CD4-positive, alpha-beta memory T cell (primary cell): Measurements from ENCODE around the gene ENOX2. TPM values are rescaled to one million over a fixed set of nuclear protein-coding genes. Genes with fewer than 3 reads are reported as not detected.
"Not testable (repeated sequence)": the region's sequence is repeated elsewhere in the genome, so short reads cannot be mapped to it uniquely, and the experiment has no call there.

Experiments used
- CTCF ChIA-PET: fragments of 350-600 bp; sonication (Branson Sonifier 250); formaldehyde crosslinking; loops from one replicate; lab custom pipeline; 2021; ENCODE audit warnings: inconsistent platforms; ENCODE audit not compliant: partially characterized antibody; lab: Charles Lee
- POLR2A ChIA-PET: fragments of 350-600 bp; sonication (Branson Sonifier 250); formaldehyde crosslinking; loops from one replicate; lab custom pipeline; 2021; ENCODE audit not compliant: partially characterized antibody; lab: Charles Lee
- DNase-seq, 5 donors: peaks; one replicate each; pipeline versions ENCODE4 v3.0.0 to v3.0.0-alpha.2; 2020 to 2022; ENCODE audit warnings: mixed read lengths in 1 of 5
- H3K27ac ChIP-seq: one replicate; pipeline ENCODE4 v1.7.0; 2013; ENCODE audit warnings: low read depth, low read length
- H3K27me3 ChIP-seq: 2 replicates; pipeline ENCODE4 v1.7.0; 2013; ENCODE audit warnings: mild to moderate bottlenecking, low read length, moderate library complexity; ENCODE audit not compliant: insufficient read depth
- H3K36me3 ChIP-seq: 2 replicates; pipeline ENCODE4 v1.7.0; 2013; ENCODE audit warnings: mild to moderate bottlenecking, low read length, moderate library complexity; ENCODE audit not compliant: insufficient read depth
- H3K4me1 ChIP-seq: 2 replicates; pipeline ENCODE4 v1.7.0; 2013; ENCODE audit warnings: mild to moderate bottlenecking, low read length, moderate library complexity; ENCODE audit not compliant: insufficient read depth
- H3K4me3 ChIP-seq, 2 donors: one replicate each; pipeline ENCODE4 v1.7.0; 2013; ENCODE audit warnings: low read length in 2 of 2, mild to moderate bottlenecking in 1 of 2
- H3K9me3 ChIP-seq, 2 donors: one replicate each; pipeline ENCODE4 v1.7.0; 2013; ENCODE audit warnings: low read length in 2 of 2, control low read depth in 1 of 2; ENCODE audit not compliant: control insufficient read depth in 1 of 2
- H3K27ac Mint-ChIP-seq, 7 donors: one replicate each; pipeline ENCODE4 v1.8.0; 2020 to 2021; ENCODE audit warnings: mixed read lengths in 7 of 7, mild to moderate bottlenecking in 6 of 7, inconsistent platforms in 3 of 7, moderate library complexity in 3 of 7
- H3K27me3 Mint-ChIP-seq, 2 donors: one replicate each; pipeline ENCODE4 v1.8.0; 2020 to 2021; ENCODE audit warnings: mixed read lengths in 2 of 2
- H3K36me3 Mint-ChIP-seq, 2 donors: one replicate each; pipeline ENCODE4 v1.8.0; 2020 to 2021; ENCODE audit warnings: mixed read lengths in 2 of 2, inconsistent platforms in 1 of 2, mild to moderate bottlenecking in 1 of 2
- H3K4me1 Mint-ChIP-seq, 4 donors: one replicate each; pipeline ENCODE4 v1.8.0; 2020 to 2021; ENCODE audit warnings: mixed read lengths in 4 of 4, mild to moderate bottlenecking in 1 of 4
- H3K4me3 Mint-ChIP-seq, 8 donors: one replicate each; pipeline ENCODE4 v1.8.0; 2020 to 2021; ENCODE audit warnings: mixed read lengths in 8 of 8, mild to moderate bottlenecking in 7 of 8, moderate library complexity in 6 of 8, inconsistent platforms in 3 of 8
- H3K9me3 Mint-ChIP-seq, 8 donors: one replicate each; pipeline ENCODE4 v1.8.0; 2020 to 2021; ENCODE audit warnings: mixed read lengths in 8 of 8, mild to moderate bottlenecking in 5 of 8, inconsistent platforms in 3 of 8, moderate library complexity in 1 of 8
- intact Hi-C: fragments of 100-400 bp; cut with micrococcal nuclease; formaldehyde crosslinking; loops from one replicate; pipeline ENCODE4 v1.15.1; 2023
- polyA plus RNA-seq, 2 donors: library from polyadenylated mRNA; unstranded; fragments of 300-500 nt; fragmentation: Illumina TruSeq; gene quantifications; one replicate each; pipeline ENCODE4 v1.2.3, GENCODE V29; 2021
- total RNA-seq, 2 experiments: library from RNA; stranded (reverse); gene quantifications; one replicate each; pipeline ENCODE4 v1.2.3, GENCODE V29; 2021

Gene ENOX2
- total and polyA plus RNA-seq, 4 experiments from 2014 or later: 13.6 to 19.3 (median 14.9) TPM

- Mint-ChIP-seq H3K36me3 (no peaks in the 10 kb centered on the region), H3K27ac (no peak overlapping the region), H3K27me3 (no peaks in the 10 kb centered on the region), H3K9me3 (no peaks in the 10 kb centered on the region), H3K4me3 (no peak overlapping the region), H3K4me1 (no peaks in the 10 kb centered on the region)
- Histone ChIP-seq H3K27ac (no peak overlapping the region), H3K9me3 (no peaks in the 10 kb centered on the region), H3K36me3 (no peaks in the 10 kb centered on the region), H3K27me3 (no peaks in the 10 kb centered on the region), H3K4me3 (no peak overlapping the region), H3K4me1 (no peaks in the 10 kb centered on the region)
- ChIA-PET POLR2A (no interaction called here), CTCF (no interaction called here)
- no peak for DNase-seq
- intact Hi-C loops: no loop called here
Measured at GRCh38 chrX:130799393-130799792, 103.6 kb downstream of the ENOX2 start.

GRCh38 chrX:130793975-130794374 is 109.0 kb downstream of the ENOX2 start:
- Mint-ChIP-seq H3K27ac (peak overlapping the region in 1 of 7 donors; percentile 29), H3K4me1 (no peaks in the 10 kb centered on the region), H3K27me3 (no peaks in the 10 kb centered on the region), H3K36me3 (no peaks in the 10 kb centered on the region), H3K9me3 (peaks cover 0 to 2% (median 0%) of the 10 kb centered on the region in 8 donors), H3K4me3 (no peak overlapping the region)
- POLR2A ChIA-PET: no interaction called here
- Histone ChIP-seq H3K36me3 (no peaks in the 10 kb centered on the region), H3K9me3 (no peaks in the 10 kb centered on the region), H3K27me3 (no peaks in the 10 kb centered on the region), H3K4me3 (no peak overlapping the region), H3K27ac (no peak overlapping the region), H3K4me1 (no peaks in the 10 kb centered on the region)
- no peak for DNase-seq
- CTCF ChIA-PET: no interaction called here
- intact Hi-C loops: no loop called here

GRCh38 chrX:130791870-130792269 is 111.1 kb downstream of the ENOX2 start:
- H3K9me3 Mint-ChIP-seq, H3K36me3 Mint-ChIP-seq, H3K4me1 Mint-ChIP-seq, H3K4me3 Mint-ChIP-seq, H3K27me3 Mint-ChIP-seq, intact Hi-C loops, H3K27me3 ChIP-seq, H3K4me1 ChIP-seq, DNase-seq, H3K36me3 ChIP-seq, H3K27ac Mint-ChIP-seq, H3K27ac ChIP-seq, CTCF ChIA-PET, H3K9me3 ChIP-seq, H3K4me3 ChIP-seq, POLR2A ChIA-PET: not testable (repeated sequence)

- Histone ChIP-seq H3K36me3 (no peaks in the 10 kb centered on the region), H3K4me1 (no peaks in the 10 kb centered on the region), H3K27me3 (no peaks in the 10 kb centered on the region), H3K27ac (no peak overlapping the region), H3K9me3 (no peaks in the 10 kb centered on the region), H3K4me3 (no peak overlapping the region)
- ChIA-PET CTCF (no interaction called here), POLR2A (no interaction called here)
- Mint-ChIP-seq H3K27ac (no peak overlapping the region), H3K4me3 (no peak overlapping the region), H3K4me1 (no peaks in the 10 kb centered on the region), H3K9me3 (peaks cover 0 to 2% (median 0%) of the 10 kb centered on the region in 8 donors), H3K36me3 (no peaks in the 10 kb centered on the region), H3K27me3 (no peaks in the 10 kb centered on the region)
- intact Hi-C loops: no loop called here
- DNase-seq: no peak
Measured at GRCh38 chrX:130789793-130790192, 113.2 kb downstream of the ENOX2 start.

- H3K4me1 ChIP-seq: no peaks in the 10 kb centered on the region
- no peak overlapping the region for H3K4me3 ChIP-seq
- no peak overlapping the region for H3K27ac ChIP-seq
- no peak for DNase-seq
- no peaks in the 10 kb centered on the region for H3K9me3 ChIP-seq
- Mint-ChIP-seq H3K4me3 (no peak overlapping the region), H3K27me3 (no peaks in the 10 kb centered on the region), H3K36me3 (no peaks in the 10 kb centered on the region), H3K9me3 (peaks cover 0 to 2% (median 0%) of the 10 kb centered on the region in 8 donors), H3K4me1 (no peaks in the 10 kb centered on the region), H3K27ac (no peak overlapping the region)
- CTCF ChIA-PET: no interaction called here
- H3K27me3 ChIP-seq: no peaks in the 10 kb centered on the region
- POLR2A ChIA-PET: no interaction called here
- intact Hi-C loops: no loop called here
- H3K36me3 ChIP-seq: no peaks in the 10 kb centered on the region
Measured at GRCh38 chrX:130788786-130789581, 114.0 kb downstream of the ENOX2 start.

- H3K4me3 Mint-ChIP-seq: no peak overlapping the region
- no peaks in the 10 kb centered on the region for H3K4me1 Mint-ChIP-seq
- H3K36me3 Mint-ChIP-seq: peaks cover 0 to 1% of the 10 kb centered on the region in 2 donors
- H3K9me3 Mint-ChIP-seq: peaks cover 0 to 2% (median 0%) of the 10 kb centered on the region in 8 donors
- POLR2A ChIA-PET: no interaction called here
- H3K27me3 Mint-ChIP-seq: no peaks in the 10 kb centered on the region
- no peaks in the 10 kb centered on the region for H3K36me3 ChIP-seq
- H3K27ac ChIP-seq: no peak overlapping the region
- H3K27ac Mint-ChIP-seq: no peak overlapping the region
- H3K9me3 ChIP-seq: no peaks in the 10 kb centered on the region
- H3K4me3 ChIP-seq: no peak overlapping the region
- CTCF ChIA-PET: interaction anchor here (0.6 kb wide), 1 partner anchor 67 kb away, joined by 3 read pairs; no protein-coding TSS in a partner anchor
- no peaks in the 10 kb centered on the region for H3K4me1 ChIP-seq
- intact Hi-C loops: no loop called here
- DNase-seq: no peak
- no peaks in the 10 kb centered on the region for H3K27me3 ChIP-seq
Measured at GRCh38 chrX:130786030-130786429, 117.0 kb downstream of the ENOX2 start.

- H3K9me3 Mint-ChIP-seq: peaks cover 0 to 2% (median 0%) of the 10 kb centered on the region in 8 donors
- Histone ChIP-seq H3K36me3 (no peaks in the 10 kb centered on the region), H3K27ac (no peak overlapping the region), H3K4me1 (no peaks in the 10 kb centered on the region), H3K4me3 (no peak overlapping the region), H3K9me3 (no peaks in the 10 kb centered on the region), H3K27me3 (no peaks in the 10 kb centered on the region)
- ChIA-PET CTCF (no interaction called here), POLR2A (no interaction called here)
- H3K4me3 Mint-ChIP-seq: no peak overlapping the region
- peaks cover 12 to 16% of the 10 kb centered on the region in 2 donors for H3K36me3 Mint-ChIP-seq
- peaks cover 0 to 4% (median 0%) of the 10 kb centered on the region in 4 donors for H3K4me1 Mint-ChIP-seq
- no peaks in the 10 kb centered on the region for H3K27me3 Mint-ChIP-seq
- no peak overlapping the region for H3K27ac Mint-ChIP-seq
- intact Hi-C loops: no loop called here
- no peak for DNase-seq
Measured at GRCh38 chrX:130778773-130779172, 124.2 kb downstream of the ENOX2 start.
